ENCODE results near the gene LSP1.
"Not testable (repeated sequence)": the region's sequence is repeated elsewhere in the genome, so short reads cannot be mapped to it uniquely, and the experiment has no call there.

DNA sequence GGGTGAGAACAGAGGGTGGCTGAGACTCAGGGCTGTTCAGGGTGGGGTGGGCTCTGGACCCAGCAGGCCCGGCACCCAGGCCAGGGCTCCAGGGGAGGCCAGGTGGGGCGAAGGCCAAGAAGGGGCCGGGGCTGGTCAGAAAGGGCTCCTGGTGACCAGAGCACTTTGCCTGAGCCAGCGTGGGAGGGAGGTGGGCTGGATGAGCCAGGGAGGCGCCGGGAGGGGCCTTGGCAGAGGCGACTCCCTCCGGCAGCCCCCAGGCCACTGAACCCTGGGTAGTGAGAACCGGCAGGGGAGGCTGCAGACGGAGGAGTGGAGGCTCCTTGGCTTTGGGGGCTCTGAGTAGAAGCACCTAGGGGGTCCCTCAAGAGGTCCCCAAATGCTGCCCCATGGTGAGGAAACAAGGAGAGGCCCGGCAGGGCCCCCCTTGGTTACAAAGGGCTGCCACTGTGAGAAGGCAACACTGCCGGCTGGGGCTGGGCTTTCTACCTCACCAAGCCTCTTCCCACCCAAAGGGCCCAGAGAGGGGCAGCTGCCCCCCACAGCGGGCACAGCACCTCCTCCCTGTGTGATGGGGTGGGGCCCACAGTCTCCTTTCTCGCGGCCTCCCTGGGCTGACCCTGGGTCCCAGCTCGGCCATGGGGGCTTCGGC lies 21.7 kb downstream of the LSP1 start:
- not testable (repeated sequence) for TF ChIP-seq POLR2AphosphoS5 (IDR thresholded peaks at IDR 0.05; ENCODE audit: low read depth); CTCF (IDR thresholded peaks at IDR 0.05; ENCODE audit: insufficient read depth, low read length); SPI1 (IDR thresholded peaks at IDR 0.05; ENCODE audit: borderline replicate concordance, low read depth)
